CD4-positive, alpha-beta T cell treated with Interleukin-10 for 1 hour (primary cell): ENCODE measurements around the gene MDP1.

ENCODE experiments used
- DNase-seq: peaks from one replicate; pipeline ENCODE4 v3.0.0-alpha.2; 2020

Gene MDP1

DNA sequence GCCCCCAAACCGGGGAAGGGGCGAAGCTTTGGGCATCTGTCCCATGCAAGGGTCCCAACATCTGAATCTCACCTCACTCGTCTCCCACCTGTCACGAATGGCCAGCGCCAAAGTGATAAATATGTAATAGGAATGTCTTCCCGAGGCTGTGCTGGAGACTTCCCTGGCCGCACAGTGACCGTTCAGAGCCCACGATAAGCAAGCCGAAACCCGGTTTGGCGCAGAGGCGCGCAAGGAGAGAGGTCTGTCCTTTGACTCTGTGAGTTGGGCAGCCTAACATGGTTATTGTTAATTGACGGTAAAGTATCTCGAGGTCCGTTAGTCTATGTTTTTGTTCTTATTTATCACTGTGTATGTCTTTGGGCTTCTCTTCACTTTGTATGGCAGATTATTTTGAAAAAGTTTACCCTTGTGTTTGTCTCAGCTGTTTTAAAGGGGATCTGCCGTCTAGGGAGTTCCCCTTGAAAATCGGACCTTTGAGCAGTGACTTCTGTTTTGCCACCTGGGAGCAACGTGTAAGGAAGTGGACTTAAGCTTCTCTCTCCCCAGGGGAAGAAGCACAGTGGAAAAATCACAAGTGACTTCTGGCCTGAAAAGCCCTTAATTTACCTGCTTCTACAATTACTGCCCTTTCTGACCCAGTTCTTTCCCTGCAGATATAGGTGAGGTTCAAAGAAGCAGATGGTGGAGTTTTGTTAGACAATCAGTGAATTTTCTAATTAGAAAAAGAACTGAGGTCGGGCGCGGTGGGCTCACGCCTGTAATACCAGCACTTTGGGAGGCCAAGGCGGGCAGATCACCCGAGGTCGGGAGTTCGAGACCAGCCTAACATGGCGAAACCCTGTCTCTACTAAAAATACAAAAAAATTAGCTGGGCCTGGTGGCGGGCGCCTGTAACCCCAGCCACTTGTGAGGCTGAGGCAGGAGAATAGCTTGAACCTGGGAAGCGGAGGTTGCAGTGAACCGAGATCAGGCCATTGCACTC, 19.5 kb downstream of the MDP1 start:
- peak; percentile 28 for DNase-seq

DNA sequence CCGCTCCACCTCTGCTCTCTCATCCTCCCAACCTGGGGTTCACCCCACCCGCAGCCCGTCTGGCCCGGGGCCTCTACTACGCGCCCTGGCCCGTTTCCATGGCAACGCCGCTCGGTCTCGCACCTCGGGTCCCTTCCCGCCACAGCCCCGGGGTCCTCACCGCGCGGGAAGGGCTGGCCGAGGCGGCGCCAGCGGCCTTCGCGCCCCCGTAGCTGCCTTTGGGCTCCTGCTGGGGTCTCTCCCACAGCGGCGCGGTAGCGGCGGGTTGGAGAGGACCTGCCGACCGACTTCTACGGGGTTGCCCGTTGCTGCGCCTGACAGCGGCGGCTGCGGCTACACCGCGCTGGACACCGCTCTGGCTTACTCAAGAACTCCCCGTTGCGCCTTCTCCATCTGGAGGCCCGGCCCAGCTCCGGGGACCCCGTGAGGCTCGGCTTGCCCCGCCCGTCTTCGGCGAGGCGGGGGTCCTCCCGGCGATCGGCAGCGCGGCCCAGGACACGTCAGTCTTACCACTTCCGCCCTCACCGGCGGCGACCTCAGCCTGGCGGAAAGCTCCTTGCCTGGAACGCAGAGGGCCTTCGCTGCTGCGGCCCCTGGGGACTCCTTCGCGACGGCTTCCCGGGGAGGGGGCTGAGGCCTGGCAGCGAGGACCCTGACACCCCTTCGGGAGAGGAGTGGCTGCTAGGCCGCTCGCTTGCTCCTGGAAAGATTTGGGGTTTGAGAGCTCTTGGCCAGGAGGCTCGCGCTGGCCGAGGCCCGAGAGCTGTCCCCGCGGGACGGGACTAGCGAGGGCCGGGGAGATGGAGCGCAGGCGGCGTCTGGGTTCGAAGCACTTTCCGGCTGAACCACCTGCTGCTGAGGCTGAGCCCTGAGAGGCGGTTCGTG, 20.4 kb downstream of the MDP1 start, which contains the start of gene TM9SF1:
Gene TM9SF1 (minus strand): TSS at position 256 of the 885 bp plus-strand sequence. CDS start 422 bp downstream, outside the sequence.
- peak; percentile 92 for DNase-seq

DNA sequence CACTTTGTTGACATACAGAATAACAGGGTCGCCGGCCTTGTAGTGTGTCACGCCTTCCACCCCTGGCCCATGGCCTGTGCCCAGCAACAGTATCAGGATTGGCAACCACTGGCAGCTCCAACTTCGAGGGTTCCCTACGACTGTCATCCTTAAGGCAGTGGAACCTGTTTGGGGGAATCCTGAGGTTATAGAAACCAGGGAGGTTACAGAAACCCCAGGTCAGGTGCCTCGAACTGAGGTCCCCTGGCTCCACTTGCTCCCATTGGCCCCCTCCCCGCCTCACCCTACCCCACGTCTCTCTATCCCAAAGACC, 21.0 kb downstream of the MDP1 start:
- DNase-seq = no peak

DNA sequence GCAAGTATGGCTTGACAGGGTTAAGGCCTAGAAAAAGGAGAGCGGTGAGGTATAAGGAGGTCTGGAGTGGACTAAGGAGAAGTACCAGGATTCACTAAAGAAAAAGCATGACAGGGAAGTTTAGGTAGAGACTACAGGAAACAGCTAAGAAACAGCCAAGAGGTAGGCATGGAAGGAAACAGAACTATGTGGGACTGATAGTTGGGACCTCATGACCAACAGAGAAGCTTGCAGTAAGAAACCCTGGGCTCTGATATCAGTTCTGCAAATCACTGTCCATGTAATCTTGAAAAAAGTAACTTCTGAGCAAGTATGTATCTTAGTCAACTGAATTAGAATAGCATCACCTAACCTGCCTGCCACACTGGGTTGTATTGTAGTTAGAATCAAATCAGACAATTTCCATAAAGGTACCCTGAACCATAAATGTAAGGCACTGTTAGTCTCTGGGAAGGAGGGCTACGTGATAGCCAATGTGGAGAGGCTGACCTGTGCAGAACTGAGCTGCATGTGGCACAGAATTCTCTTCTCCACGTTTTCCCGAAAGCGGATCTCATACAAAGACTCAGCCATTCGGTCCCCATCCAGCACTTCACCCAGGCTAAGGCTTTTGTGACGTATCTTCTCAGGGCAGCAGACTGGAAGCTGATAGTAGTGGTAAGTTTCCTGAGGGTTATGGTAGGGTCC, 21.5 kb downstream of the MDP1 start:
- no peak for DNase-seq

DNA sequence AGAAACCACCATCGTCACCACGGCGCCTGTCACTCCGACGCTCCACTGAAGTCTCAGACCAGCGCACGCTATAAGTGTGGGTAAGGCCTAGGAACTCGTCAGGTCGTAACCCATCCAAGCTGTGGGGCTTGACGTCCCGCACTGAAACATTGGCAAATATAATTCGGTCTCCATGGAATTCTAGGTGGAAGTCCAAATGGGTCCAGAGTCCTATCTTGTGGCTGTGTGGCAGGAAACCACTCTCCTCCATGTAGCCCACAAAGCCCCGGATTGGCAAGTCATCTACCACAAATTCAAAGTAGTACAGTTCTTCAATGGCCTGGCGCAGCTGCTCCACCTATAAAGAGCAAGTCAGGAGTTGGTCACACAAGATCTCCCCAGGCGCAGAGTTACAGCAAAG, 22.9 kb downstream of the MDP1 start:
- DNase-seq = no peak

DNA sequence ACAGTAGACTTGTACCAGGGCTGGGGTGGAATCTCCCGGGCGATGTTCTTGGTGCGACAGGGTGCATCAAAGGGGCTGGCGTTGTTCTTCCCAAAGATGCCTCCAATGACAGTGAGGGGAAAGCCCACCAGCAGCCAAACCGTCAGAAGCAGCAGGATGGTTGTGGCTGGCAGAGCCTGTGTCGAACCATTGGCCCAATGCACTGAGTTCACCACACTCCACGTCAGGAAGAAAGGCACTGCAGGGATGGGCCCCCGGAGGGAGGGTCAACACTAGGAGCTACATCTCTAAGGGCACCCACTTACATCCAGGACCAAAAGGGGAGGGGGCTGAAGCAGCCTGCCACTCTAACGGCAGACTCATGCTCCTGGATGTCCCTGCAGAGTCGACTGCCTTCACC, 25.4 kb downstream of the MDP1 start:
- no peak for DNase-seq

DNA sequence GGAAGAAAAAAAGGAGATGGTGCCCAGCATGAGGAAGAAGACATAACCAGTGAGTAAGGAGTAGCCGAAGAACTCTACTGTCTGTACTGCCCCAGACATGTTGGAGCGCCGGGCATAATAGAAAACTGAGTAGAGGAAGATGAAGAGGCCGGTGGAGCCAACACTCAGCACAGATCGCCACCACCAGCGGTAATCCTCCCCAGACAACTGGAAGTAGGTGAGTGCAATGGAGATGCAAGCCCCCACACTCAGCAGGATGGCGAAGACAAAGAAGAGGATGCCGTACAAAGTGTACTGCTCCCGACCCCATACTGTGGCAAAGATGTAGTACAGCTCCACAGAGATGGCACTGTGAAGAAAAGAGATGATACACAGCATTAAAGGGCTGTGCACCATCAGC, 26.4 kb downstream of the MDP1 start:
- no peak for DNase-seq

DNA sequence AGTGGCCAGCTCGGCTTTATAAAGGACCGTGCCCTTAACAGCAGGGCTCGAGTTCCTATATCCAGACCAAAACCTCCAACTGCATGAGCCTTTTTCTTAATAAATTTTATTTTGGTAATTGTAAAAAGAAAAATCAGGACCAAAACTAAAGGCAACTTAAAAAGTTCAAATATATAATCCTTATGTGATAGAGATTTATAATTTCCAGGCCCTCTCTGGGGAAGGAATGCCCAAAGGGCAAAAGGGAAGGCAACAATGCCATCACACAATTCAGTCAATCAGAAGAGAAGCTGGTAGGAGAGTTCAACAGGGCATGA, 26.8 kb downstream of the MDP1 start:
- DNase-seq = no peak

DNA sequence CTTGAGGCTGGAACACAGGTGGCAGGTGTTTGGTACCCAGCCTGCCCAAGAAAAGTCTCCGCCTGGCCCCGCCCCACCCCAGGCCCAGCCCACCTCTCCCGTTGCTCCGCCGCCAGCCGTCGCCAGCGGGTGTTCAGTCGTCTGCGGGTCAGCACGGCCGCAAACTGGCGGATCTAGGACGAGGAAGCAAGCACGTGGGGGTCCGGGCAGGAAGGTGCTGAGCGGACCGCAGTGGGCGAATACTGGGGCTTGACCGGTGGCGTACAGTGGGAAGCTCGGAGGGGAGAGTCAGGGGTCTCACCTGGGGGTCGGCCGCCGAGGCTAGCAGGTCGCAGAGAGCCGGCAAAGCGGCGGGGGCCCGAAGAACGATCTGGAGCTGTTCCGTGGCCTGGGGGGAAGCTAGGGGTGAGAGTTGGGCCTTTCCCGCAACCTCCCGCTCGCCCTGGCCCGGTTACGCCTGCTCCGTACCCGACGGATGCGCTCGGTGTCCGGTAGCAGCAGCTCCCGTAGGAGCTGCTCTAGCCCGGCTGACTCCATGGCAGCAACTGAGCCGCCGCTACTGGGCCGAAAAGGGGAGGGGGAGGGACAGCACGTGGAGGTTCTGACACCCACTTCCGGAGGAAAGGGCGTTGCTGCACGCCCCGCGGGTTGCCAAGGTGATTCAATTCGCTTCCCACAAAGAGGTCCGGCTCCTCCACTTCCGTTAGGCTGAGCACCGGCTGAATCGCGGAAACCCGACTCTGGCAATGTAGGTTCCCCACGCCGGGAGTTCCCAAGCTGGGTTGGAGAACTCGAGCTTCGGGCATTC, 27.4 kb downstream of the MDP1 start, which contains the start of gene IPO4:
Gene IPO4 (minus strand): TSS at position 566 of the 808 bp plus-strand sequence. CDS start 29 bp downstream, at position 537.
- peak; percentile 97 for DNase-seq

DNA sequence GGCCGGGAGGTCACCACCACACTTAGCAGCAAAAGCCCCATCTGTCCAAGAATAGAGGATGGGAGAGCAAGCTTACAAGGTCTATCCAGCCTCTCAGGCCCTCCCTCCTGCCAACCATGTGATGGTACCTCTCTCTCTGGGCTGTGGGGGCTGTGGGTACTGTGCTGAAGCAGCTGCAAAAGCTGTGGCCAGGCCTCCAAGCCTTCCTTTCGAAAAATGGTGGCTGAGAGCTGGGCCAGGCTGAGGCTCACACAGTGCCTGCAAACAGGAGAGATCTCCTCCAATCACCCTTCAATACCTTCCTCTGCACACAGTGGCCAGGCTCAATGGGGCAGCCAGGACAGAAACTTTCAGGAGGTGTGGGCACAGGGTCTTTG, 28.3 kb downstream of the MDP1 start:
- DNase-seq = no peak

DNA sequence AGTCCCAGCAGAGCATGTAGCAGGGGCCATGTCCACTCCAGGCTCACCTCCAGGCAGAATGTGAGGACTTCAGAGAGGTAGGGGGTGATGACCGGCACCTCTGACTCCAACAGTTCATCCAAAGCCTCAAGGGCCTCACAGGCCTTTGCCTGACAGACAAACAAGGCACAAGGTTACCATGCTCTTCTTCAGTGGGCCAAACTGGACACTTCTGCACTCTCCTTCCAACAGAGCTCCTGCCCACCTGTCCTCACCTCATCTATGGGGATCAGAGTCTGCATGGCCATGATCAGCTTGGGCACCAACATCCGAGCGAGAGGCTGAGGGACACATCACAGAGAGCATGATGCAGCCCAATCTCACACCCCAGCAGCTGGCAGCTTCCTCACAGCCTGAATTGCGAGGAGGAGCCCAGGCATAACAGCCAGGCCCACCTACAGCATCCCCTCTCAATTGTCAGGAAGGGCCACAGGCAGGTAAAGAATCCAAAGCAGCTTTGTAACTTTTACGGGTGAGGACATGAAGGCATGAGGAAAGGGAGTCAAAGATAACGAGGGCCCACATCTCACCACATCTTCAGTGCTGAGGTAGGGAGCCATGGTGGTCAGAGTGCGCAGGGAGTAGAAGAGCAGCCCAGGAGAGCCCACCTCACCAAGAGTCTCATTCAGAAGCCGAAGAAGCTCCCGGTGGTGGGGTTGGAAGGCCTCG, 28.9 kb downstream of the MDP1 start:
- no peak for DNase-seq

DNA sequence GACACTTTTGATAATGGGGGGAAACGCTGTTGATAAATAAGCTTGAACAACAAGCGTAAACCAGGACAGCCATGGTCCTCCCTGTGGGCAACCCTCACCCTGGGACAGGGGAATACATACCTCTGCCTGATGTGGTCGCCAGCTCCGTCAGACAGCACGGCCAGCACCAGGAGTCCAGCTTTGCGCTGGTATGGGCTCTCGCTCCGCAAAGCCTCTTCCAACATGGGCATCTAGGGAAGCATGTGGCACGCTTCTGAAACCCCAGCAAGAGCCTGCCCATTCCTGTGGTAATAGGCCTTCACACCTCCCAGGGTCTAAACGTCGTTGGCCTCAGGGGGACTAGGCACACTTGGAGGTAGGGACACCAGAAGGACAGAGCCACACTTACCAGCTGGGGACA, 30.1 kb downstream of the MDP1 start:
- no peak for DNase-seq

DNA sequence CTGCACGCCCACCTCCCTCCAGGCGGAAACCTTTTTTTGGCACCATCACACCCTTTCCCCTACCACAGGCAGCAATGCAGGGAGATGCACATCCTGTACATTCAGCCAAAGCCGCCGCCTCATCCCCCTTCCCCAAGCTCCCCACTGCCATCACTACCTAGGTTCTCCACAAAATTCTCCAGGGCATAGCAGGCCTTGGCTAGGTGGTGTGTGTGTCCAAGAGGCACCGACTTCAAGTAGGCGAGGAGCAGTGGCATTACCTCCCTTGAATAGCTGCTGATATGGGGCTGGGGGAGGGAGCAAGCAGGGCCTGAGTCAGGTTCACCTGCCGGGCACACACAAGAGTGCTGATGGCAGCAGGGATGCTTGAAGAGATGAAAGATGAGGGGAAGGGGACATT, 30.8 kb downstream of the MDP1 start:
- DNase-seq = no peak

DNA sequence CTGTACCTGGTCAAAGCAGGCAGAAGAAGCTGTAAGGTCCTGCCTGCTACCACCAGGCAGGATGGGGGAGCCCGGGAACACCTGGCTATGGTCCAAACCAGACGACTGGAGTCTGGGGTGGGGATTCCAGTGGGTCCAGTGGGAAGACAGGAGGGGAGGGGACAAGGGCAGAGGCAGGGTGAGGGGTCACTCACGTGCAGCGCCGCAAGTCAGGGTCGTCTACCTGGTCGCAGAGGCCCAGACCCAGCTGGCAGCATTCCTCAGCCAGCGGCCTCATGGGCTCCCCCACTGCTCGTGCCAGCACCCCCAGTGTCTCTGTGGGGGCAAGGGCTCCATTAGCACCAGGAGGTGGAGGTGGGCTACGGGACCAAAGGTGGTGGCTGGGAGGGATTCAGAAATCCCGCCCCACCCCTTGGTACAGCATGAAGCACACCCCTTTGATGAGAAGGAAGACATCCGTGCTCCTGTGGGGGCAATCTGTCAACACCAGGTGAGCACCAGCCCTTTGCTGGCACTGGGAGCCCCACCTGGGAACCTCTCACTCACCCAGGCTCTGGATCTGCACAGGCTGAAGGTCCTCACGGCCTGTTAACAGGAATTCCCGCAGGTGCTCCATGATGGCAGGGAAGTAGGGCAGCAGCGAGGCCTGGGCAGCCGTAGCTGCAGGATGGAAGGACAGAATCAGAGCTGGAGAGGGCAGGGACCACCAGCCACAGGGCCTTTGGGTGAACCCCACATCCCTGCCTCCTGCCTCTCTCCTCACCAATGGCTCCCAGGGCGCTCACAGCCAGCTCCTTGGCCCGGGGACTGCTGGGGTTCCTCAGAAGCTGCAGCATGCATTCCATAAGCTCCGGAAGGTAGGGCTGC, 31.5 kb downstream of the MDP1 start:
- no peak for DNase-seq

DNA sequence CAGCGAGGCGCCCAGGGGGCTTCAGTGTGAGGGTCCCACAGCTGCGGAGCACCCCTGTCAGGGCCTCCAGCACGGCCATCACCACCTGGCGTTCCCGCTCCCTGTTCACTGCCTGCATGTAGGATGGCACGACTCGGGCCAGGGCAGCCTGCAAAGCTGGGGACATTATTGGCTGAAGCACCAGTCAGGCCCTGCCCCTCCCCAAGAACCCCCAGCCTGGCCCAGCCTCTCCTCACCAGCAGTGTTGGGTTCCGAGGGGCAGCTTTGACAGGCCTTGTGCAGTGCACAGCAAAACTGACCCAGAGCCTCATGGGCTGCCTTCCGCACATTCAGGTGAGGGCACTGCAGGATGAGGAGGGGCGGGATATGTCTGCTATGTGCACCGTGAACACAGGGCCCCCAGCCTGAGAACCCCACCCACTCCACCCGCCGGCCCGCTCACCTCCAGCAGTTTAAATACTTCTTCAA, 32.8 kb downstream of the MDP1 start:
- no peak for DNase-seq

DNA sequence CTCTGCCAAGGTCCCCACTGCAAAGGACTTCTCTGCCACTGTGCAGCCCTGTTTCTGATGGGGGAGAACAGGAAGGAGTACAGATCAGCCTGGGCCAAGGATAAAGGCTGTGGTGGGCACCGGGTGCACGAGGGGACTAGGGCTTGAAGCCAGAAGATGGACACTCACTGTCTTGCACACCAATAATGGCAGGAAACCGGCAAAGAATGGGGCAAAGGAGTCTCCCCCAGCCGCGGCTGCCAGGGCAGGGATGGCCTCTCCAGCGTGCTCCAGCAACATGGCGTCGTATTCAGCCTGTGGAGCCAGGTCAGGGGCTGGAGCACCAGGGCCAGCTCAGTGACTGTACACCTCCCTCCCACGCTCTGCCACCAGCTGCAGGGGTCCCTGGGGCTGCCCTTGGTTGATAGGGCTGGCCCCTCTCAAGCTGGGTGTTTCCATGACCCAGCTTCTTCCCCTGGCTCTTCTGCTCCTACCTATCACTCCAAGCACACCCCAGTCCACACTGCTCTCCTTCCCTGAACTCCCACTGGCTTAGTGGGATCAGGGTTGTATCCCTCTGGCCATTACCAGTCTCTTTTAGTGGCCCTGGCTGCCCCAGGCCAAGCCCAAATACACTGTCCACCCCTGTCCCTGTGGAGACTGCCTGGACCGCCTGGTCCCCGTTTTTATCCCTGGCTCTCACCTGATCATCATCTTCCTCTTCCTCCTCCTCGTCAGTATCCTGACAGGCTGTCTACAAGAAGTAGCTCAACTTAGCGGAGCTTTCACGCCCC, 33.6 kb downstream of the MDP1 start:
- DNase-seq = no peak

DNA sequence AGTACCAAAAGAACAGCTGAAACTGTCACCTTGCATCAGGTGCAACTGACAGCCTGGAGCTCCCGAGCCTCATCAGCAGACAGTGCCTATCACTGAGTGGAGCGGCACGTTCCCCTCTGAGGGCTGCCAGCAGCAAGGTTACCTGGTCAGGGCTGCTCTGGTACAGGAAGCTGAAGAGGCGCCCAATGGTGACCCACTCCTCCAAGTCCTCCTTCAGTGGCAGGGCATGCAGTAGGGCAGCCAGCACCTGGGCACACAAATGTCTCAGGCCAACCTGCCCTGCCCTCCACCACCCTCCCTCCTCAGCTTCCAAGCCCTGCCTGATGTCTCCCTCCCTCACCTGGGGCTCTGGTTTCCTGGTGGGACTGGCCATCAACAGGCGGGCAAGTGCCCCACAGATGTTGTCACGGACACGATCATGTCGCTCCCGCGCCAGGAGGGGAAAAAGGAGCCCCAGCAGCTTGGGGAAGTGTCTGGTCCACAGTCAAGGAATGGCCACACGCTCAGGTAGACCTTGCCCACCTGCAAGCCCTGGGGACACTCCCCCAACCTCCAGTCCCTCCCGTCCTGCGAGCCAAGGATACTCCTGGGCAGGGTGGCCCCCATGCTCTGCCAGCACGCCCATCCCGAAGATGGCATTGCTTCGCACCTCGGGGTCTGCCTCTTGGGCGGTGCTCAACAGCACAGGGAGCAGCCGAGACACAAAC, 34.3 kb downstream of the MDP1 start:
- no peak for DNase-seq

DNA sequence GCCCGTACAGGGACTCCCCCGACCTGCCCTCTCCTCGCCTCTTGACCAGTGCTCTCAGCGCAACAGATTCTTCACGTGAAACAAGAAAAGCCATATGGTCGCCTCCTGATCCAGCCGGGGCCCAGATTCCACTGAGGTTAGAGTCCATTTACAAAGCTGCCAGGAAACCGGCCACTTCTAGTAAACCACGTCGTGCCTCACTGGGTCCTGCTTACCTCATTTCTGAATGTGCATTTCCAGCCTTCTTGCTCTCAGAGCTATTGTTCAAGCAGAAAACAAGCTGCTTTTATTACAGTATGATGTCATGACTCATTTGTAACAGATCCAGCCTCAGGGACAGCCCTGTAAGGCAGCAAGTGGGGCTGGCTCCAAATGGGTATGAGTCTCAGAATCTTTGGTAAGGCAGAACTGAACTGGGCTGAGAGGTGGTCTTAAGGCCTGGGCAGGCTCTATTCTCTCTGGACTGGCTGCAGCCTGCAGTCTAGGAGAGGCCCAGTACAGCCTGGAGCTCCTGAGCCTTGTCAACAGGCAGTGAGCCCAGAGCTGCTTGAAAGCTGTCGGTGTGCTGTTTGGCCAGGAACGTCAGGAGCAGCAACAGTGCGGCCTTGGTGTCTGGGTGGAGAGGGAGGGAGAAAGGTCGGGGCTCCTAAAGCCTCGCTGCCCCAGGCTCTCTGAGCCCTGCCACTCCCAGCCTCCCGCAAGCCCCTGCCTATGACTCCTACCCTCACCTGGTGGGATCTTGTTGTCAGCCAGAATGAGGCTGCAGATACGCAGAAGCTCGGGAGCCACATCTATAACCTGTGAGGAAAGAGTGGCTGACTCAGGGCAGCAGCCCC, 35.7 kb downstream of the MDP1 start:
- no peak for DNase-seq
